GM19397 (cell line): Measurements from ENCODE around the gene STARD13.

Experiments
- ATAC-seq: cut with Tn5 transposase; IDR thresholded peaks from one replicate; pipeline ENCODE4 v1.9.1; 2021; ENCODE audit warnings: mild to moderate bottlenecking, moderate library complexity; ENCODE audit not compliant: unreplicated experiment

STARD13 gene

GRCh38 chr13:33069365-33069764 lies 216.2 kb downstream of the STARD13 start:
- no peak for ATAC-seq

GRCh38 chr13:33066329-33066728 lies 219.2 kb downstream of the STARD13 start:
- no peak for ATAC-seq

DNA sequence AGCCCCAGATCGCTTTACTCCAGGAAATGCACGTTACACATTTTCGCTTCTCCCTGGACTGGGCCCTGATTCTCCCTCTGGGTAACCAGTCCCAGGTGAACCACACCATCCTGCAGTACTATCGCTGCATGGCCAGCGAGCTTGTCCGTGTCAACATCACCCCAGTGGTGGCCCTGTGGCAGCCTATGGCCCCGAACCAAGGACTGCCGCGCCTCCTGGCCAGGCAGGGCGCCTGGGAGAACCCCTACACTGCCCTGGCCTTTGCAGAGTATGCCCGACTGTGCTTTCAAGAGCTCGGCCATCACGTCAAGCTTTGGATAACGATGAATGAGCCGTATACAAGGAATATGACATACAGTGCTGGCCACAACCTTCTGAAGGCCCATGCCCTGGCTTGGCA lies 224.7 kb downstream of the STARD13 start:
- no peak for ATAC-seq

DNA sequence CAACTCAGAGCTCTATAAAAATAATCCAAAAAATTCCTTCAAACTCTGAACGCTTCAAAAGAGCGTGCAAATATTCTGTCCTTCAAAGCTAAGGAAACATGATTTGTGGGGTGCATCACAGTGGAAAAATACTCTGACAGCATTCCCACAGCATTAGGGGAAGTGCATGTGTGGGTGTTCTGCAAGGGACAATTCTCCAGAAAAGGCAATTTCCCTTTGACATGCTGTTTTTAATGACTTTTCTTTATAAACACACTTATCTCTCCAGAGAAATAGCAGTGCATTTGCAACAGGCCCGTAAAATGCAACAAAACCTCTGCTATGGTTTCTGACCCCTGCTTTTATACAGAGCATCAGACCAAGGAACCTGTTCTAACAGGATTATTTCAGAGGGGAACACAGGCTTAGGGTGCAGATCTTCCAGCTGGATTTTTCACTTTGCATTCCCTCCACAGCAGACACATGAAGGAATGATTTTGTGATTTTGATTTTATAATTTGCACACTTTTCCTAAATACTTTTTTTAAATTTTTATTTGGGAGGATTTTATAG lies 226.7 kb downstream of the STARD13 start:
- ATAC-seq, result no peak

- no peak for ATAC-seq
Measured at GRCh38 chr13:33057019-33057780, 228.4 kb downstream of the STARD13 start.

- ATAC-seq, result no peak
Measured at GRCh38 chr13:33053397-33054066, 232.0 kb downstream of the STARD13 start.
